NCI-H526 treated with DMSO at 0.1 percent for 48 hours (cell line): ENCODE data around the gene VSIG10.
"Not testable (repeated sequence)": the region's sequence is repeated elsewhere in the genome, so short reads cannot be mapped to it uniquely, and the experiment has no call there.

Experiments
- DNase-seq: peaks from one replicate; lab custom pipeline; 2025; lab: John Stamatoyannopoulos, UW

The VSIG10 gene

GRCh38 chr12:118032188-118032587 lies 71.6 kb downstream of the VSIG10 start:
- no peak for DNase-seq

GRCh38 chr12:118029166-118029565 lies 74.6 kb downstream of the VSIG10 start:
- no peak for DNase-seq

GRCh38 chr12:118025168-118025567 lies 78.6 kb downstream of the VSIG10 start:
- no peak for DNase-seq

- peak; percentile 6 for DNase-seq
Observed at GRCh38 chr12:118023301-118023860, 80.4 kb downstream of the VSIG10 start.

GRCh38 chr12:118022728-118023109 lies 81.1 kb downstream of the VSIG10 start:
- DNase-seq, result no peak

- not testable (repeated sequence) for DNase-seq
Observed at GRCh38 chr12:118022097-118022727, 81.6 kb downstream of the VSIG10 start.

GRCh38 chr12:118020036-118020435 lies 83.8 kb downstream of the VSIG10 start:
- no peak for DNase-seq

- DNase-seq, result no peak
Observed at GRCh38 chr12:118017926-118018325, 85.9 kb downstream of the VSIG10 start.

- DNase-seq, result peak; percentile 98
Observed at GRCh38 chr12:118016424-118017264, 87.2 kb downstream of the VSIG10 start, which contains the start of gene RFC5. Gene RFC5, plus strand, starts transcription at chr12:118016703. Its CDS starts 125 bp downstream, at chr12:118016828.

GRCh38 chr12:118015944-118016343 lies 87.9 kb downstream of the VSIG10 start:
- DNase-seq, result no peak

- DNase-seq, result no peak
Observed at GRCh38 chr12:118015306-118015705, 88.5 kb downstream of the VSIG10 start.
